ENCODE measurements around the gene EPHA4.

DNA sequence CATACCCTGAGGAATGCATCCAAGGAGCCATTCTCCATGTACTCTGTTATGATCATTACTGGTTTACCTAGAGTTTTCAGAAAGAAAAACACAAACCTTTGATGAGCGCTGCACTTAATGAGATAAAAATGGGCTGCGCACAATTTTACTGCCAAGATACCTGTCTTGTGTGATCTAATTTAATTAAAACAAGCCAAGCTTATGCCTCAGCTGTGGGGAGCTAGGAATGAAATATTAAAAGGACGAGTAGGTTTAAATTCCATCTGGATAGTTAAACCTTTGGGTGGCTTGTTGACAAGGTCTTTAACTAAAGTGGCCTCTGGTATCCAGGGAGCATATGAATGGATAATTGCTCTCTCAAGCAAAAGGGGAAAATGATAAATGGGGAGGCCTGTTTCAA, 135.0 kb downstream of the EPHA4 start:
- TF ChIP-seq, protein P1, sequence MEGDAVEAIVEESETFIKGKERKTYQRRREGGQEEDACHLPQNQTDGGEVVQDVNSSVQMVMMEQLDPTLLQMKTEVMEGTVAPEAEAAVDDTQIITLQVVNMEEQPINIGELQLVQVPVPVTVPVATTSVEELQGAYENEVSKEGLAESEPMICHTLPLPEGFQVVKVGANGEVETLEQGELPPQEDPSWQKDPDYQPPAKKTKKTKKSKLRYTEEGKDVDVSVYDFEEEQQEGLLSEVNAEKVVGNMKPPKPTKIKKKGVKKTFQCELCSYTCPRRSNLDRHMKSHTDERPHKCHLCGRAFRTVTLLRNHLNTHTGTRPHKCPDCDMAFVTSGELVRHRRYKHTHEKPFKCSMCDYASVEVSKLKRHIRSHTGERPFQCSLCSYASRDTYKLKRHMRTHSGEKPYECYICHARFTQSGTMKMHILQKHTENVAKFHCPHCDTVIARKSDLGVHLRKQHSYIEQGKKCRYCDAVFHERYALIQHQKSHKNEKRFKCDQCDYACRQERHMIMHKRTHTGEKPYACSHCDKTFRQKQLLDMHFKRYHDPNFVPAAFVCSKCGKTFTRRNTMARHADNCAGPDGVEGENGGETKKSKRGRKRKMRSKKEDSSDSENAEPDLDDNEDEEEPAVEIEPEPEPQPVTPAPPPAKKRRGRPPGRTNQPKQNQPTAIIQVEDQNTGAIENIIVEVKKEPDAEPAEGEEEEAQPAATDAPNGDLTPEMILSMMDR (IDR thresholded peaks at IDR 0.05): no peak
- no peak for TF ChIP-seq POLR2AphosphoS5 (IDR thresholded peaks at IDR 0.05)
- TF ChIP-seq POLR2A (IDR thresholded peaks at IDR 0.05): no peak

All from prostate gland (tissue), 2 donors.